HepG2 (cell line): ENCODE results near the gene PLCG1. TPM values are rescaled to one million over a fixed set of nuclear protein-coding genes. Genes with fewer than 3 reads are reported as not detected.

Source experiments
- ATAC-seq: fragments of 200-7000 bp; cut with Tn5 transposase; 3 replicates; pipeline ENCODE4 v1.9.1; 2020; ENCODE audit warnings: mild to moderate bottlenecking, moderate library complexity
- BruUV-seq: library from RNA; stranded (reverse); fragments of 400-500 nt; replicated peaks from 2 replicates; lab custom pipeline; 2021; lab: Mats Ljungman, UMichigan
- CTCF ChIA-PET: fragments of 300-600 bp; formaldehyde crosslinking; extraction: SDS; loops from one replicate; lab custom pipeline; 2021; ENCODE audit warnings: low total read pairs, inconsistent platforms, low intra/inter-chr PET ratio; lab: Yijun Ruan, JAX
- POLR2A ChIA-PET: fragments of 350-600 bp; sonication (Branson Sonifier 250); formaldehyde crosslinking; loops from one replicate; lab custom pipeline; 2020; ENCODE audit warnings: antibody characterized with exemption, inconsistent platforms; lab: Yijun Ruan, JAX
- DNase-seq: peaks from one replicate; pipeline ENCODE4 v3.0.0-alpha.2; 2015; ENCODE audit warnings: low spot score
- FAIRE-seq: peaks from 3 replicates; lab custom pipeline; 2011; peaks lifted over from hg19 to GRCh38; lab: Jason Lieb, UNC
- H2AFZ ChIP-seq: one replicate; pipeline ENCODE4 v1.6.1; 2011; ENCODE audit warnings: low read length, inconsistent platforms
- H3K27ac ChIP-seq: fragments of 300-600 bp; 3 replicates; pipeline ENCODE4 v1.8.0; 2011; ENCODE audit warnings: mixed run types, mild to moderate bottlenecking, mixed read lengths, low read length, inconsistent platforms; ENCODE audit not compliant: insufficient read depth; ENCODE audit errors: extremely low read length
- H3K27me3 ChIP-seq, 2 experiments: fragments of 200-600 bp in 1 of 2; 2 replicates in 1 of 2; 3 replicates in 1 of 2; pipeline versions ENCODE4 v1.6.0 to v1.8.0; 2011; ENCODE audit warnings: low read length in 2 of 2, mild to moderate bottlenecking in 2 of 2, moderate library complexity in 2 of 2, inconsistent platforms in 1 of 2; ENCODE audit not compliant: insufficient read depth in 2 of 2, control insufficient read depth in 1 of 2
- H3K36me3 ChIP-seq, 2 experiments: fragments of 200-600 bp in 1 of 2; replicated peaks in 1 of 2; 2 replicates in 1 of 2; 3 replicates in 1 of 2; pipeline versions ENCODE4 v1.5.1 to v1.8.0; 2011; ENCODE audit warnings: low read length in 2 of 2, inconsistent platforms in 1 of 2; ENCODE audit not compliant: insufficient read depth in 2 of 2, control insufficient read depth in 1 of 2
- H3K4me1 ChIP-seq: 2 replicates; pipeline ENCODE4 v1.5.1; 2012; ENCODE audit warnings: low read length, inconsistent platforms; ENCODE audit not compliant: insufficient read depth
- H3K4me2 ChIP-seq: 2 replicates; pipeline ENCODE4 v1.6.0; 2011; ENCODE audit warnings: low read depth, low read length, inconsistent platforms
- H3K4me3 ChIP-seq, 3 experiments: fragments of 200-600 bp in 1 of 3; sonication (generic), shearing (Covaris generic) in 1 of 3; replicated peaks in 1 of 3; 2 replicates each; pipeline ENCODE4 v1.5.1; 2011 to 2016; ENCODE audit warnings: low read length in 3 of 3, inconsistent platforms in 2 of 3, low read depth in 2 of 3, mild to moderate bottlenecking in 2 of 3, control low read depth in 1 of 3, mixed read lengths in 1 of 3; ENCODE audit not compliant: insufficient read depth in 1 of 3
- H3K79me2 ChIP-seq: one replicate; pipeline ENCODE4 v1.6.1; 2011; ENCODE audit warnings: low read length, inconsistent platforms; ENCODE audit not compliant: insufficient read depth
- H3K9ac ChIP-seq: 2 replicates; pipeline ENCODE4 v1.6.0; 2011; ENCODE audit warnings: mild to moderate bottlenecking, low read depth, low read length, inconsistent platforms; ENCODE audit not compliant: insufficient read depth
- H3K9me3 ChIP-seq: 2 replicates; pipeline ENCODE4 v1.5.1; 2012; ENCODE audit warnings: mild to moderate bottlenecking, low read length
- H4K20me1 ChIP-seq: 2 replicates; pipeline ENCODE4 v1.6.0; 2011; ENCODE audit warnings: inconsistent platforms, mild to moderate bottlenecking, low read length, moderate library complexity; ENCODE audit not compliant: insufficient read depth
- AKAP8 ChIP-seq: sonication (generic); formaldehyde crosslinking; IDR thresholded peaks from 2 replicates; pipeline ENCODE4 v1.5.1; 2020; ENCODE audit warnings: mild to moderate bottlenecking, missing genetic modification reagents
- GRHL1 ChIP-seq: sonication (generic); formaldehyde crosslinking; conservative IDR thresholded peaks from 2 replicates; pipeline ENCODE4 v1.8.0; 2022; ENCODE audit warnings: missing genetic modification reagents
- GZF1 ChIP-seq: sonication (generic); formaldehyde crosslinking; IDR thresholded peaks from 2 replicates; pipeline ENCODE4 v1.5.1; 2020; ENCODE audit warnings: mild to moderate bottlenecking, missing genetic modification reagents
- NFYC ChIP-seq: IDR thresholded peaks from 2 replicates; pipeline ENCODE4 v1.6.1; 2016; ENCODE audit warnings: missing genetic modification reagents, missing compliant biosample characterization
- SMYD3 ChIP-seq: sonication (generic); formaldehyde crosslinking; IDR thresholded peaks from 2 replicates; pipeline ENCODE4 v1.8.1; 2023; ENCODE audit warnings: mild to moderate bottlenecking, missing genetic modification reagents
- ZNF124 ChIP-seq: sonication (generic); formaldehyde crosslinking; IDR thresholded peaks from 2 replicates; pipeline ENCODE4 v1.4.0; 2020; ENCODE audit warnings: missing genetic modification reagents
- ZNF17 ChIP-seq: sonication (generic); formaldehyde crosslinking; IDR thresholded peaks from 2 replicates; pipeline ENCODE4 v1.5.0; 2020; ENCODE audit warnings: mild to moderate bottlenecking, missing genetic modification reagents
- ZNF773 ChIP-seq: sonication (generic); formaldehyde crosslinking; IDR thresholded peaks from 2 replicates; pipeline ENCODE4 v1.4.0; 2020; ENCODE audit warnings: missing genetic modification reagents, borderline replicate concordance
- ZSCAN25 ChIP-seq: sonication (generic); formaldehyde crosslinking; IDR thresholded peaks from 2 replicates; pipeline ENCODE4 v1.8.0; 2022; ENCODE audit warnings: mild to moderate bottlenecking, missing genetic modification reagents
- WGBS: methylation state at CpG from one replicate; pipeline ENCODE4 v1.1.6; 2017; ENCODE audit warnings: low lambda C conversion rate; 5-methylcytosine and 5-hydroxymethylcytosine counted together
- in situ Hi-C: cut with HindIII; loops from 2 replicates; pipeline ENCODE4 v1.10.0; 2017; ENCODE audit warnings: low pct_unique_long_range_greater_than_20kb; ENCODE audit not compliant: extremely low pct_ligation_motif_present
- intact Hi-C: fragments of 100-400 bp; cut with micrococcal nuclease; formaldehyde crosslinking; loops from one replicate; pipeline ENCODE4 v1.10.0; 2022; ENCODE audit not compliant: unreplicated experiment
- polyA plus RNA-seq, 8 experiments: library from polyadenylated mRNA; depleted of rRNA in 3 of 8; stranded (reverse) in 7 of 8; unstranded in 1 of 8; fragments of >200 nt; fragmentation: Illumina TruSeq in 4 of 8; extraction: Trizol in 4 of 8; gene quantifications; 2 replicates each; pipeline versions ENCODE4 v1.2.1 to v1.2.3, GENCODE V29; 2011 to 2016; ENCODE audit warnings: low read depth in 4 of 8, missing spikeins in 1 of 8, mixed read lengths in 1 of 8; ENCODE audit not compliant: insufficient read depth in 1 of 8
- total RNA-seq, 5 experiments: library from RNA; depleted of rRNA; stranded (reverse); fragments of >200 nt; fragmentation: Illumina TruSeq; extraction: Trizol; gene quantifications; 2 replicates each; pipeline ENCODE4 v1.2.3, GENCODE V29; 2016; ENCODE audit warnings: low read depth in 1 of 5
- TF ChIP-seq, protein P1 (sequence below): sonication (generic); formaldehyde crosslinking; IDR thresholded peaks from 2 replicates; pipeline ENCODE4 v1.5.0; 2020; ENCODE audit warnings: mild to moderate bottlenecking, low read depth, missing genetic modification reagents, borderline replicate concordance
- TF ChIP-seq, protein P2 (sequence below): IDR thresholded peaks from 2 replicates; pipeline ENCODE4 v1.6.1; 2012; ENCODE audit warnings: low read length, improper control_type of control experiment

Gene PLCG1
- total and polyA plus RNA-seq, 2 of the 13 experiments (the other 11 are each of a cell fraction or from before 2014, with no cell fraction given) = 85.3 to 158 TPM

DNA sequence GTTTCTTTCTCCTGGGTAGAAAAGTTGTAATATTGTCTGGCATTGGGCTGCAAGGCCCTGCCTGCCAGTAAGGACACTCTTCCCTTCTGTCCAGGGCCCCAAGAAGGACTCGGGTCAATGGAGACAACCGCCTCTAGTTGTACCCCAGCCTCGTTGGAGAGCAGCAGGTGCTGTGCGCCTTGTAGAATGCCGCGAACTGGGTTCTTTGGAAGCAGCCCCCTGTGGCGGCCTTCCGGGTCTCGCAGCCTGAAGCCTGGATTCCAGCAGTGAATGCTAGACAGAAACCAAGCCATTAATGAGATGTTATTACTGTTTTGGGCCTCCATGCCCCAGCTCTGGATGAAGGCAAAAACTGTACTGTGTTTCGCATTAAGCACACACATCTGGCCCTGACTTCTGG is 37.0 kb downstream of the PLCG1 start:
- H3K79me2 ChIP-seq = no peaks in the 10 kb centered on the region
- no peak overlapping the region for H3K9ac ChIP-seq
- ATAC-seq = no peak
- DNase-seq = no peak
- H3K27me3 ChIP-seq = no peaks in the 10 kb centered on the region
- in situ Hi-C loops (loop anchor here (5.0 kb wide), 1 partner anchor 168 kb away; the partner anchor contains the start of gene LPIN3), intact Hi-C loops (no loop called here)
- WGBS = over 99% methylated on average over 10 of the region's 10 CpGs
- H3K9me3 ChIP-seq = no peaks in the 10 kb centered on the region
- no peak overlapping the region for H3K4me2 ChIP-seq
- CTCF ChIA-PET = interaction anchor here (2.0 to 3.4 kb wide), 2 partner anchors 39 to 165 kb away, joined by 13 to 76 read pairs; partner anchors contain the start of gene LPIN3
- no peaks in the 10 kb centered on the region for H3K4me1 ChIP-seq
- no peak overlapping the region for H3K4me3 ChIP-seq
- TF ChIP-seq, protein P1, sequence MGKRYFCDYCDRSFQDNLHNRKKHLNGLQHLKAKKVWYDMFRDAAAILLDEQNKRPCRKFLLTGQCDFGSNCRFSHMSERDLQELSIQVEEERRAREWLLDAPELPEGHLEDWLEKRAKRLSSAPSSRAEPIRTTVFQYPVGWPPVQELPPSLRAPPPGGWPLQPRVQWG (CRISPR knock-in tag) = no peak
- TF ChIP-seq ZNF773 (CRISPR knock-in tag) (no peak), NFYC (CRISPR knock-in tag) (no peak), GZF1 (CRISPR knock-in tag) (no peak), ZSCAN25 (CRISPR knock-in tag) (no peak), SMYD3 (CRISPR knock-in tag) (no peak), ZNF17 (CRISPR knock-in tag) (no peak), AKAP8 (CRISPR knock-in tag) (no peak), GRHL1 (no peak), ZNF124 (CRISPR knock-in tag) (no peak)
- TF ChIP-seq, protein P2, sequence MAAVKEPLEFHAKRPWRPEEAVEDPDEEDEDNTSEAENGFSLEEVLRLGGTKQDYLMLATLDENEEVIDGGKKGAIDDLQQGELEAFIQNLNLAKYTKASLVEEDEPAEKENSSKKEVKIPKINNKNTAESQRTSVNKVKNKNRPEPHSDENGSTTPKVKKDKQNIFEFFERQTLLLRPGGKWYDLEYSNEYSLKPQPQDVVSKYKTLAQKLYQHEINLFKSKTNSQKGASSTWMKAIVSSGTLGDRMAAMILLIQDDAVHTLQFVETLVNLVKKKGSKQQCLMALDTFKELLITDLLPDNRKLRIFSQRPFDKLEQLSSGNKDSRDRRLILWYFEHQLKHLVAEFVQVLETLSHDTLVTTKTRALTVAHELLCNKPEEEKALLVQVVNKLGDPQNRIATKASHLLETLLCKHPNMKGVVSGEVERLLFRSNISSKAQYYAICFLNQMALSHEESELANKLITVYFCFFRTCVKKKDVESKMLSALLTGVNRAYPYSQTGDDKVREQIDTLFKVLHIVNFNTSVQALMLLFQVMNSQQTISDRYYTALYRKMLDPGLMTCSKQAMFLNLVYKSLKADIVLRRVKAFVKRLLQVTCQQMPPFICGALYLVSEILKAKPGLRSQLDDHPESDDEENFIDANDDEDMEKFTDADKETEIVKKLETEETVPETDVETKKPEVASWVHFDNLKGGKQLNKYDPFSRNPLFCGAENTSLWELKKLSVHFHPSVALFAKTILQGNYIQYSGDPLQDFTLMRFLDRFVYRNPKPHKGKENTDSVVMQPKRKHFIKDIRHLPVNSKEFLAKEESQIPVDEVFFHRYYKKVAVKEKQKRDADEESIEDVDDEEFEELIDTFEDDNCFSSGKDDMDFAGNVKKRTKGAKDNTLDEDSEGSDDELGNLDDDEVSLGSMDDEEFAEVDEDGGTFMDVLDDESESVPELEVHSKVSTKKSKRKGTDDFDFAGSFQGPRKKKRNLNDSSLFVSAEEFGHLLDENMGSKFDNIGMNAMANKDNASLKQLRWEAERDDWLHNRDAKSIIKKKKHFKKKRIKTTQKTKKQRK = no peak
- H3K27ac ChIP-seq = no peak overlapping the region
- no peak for FAIRE-seq
- no TSS peak for BruUV-seq
- peaks cover 43 to 68% of the 10 kb centered on the region in 2 experiments for H3K36me3 ChIP-seq
- H4K20me1 ChIP-seq = peaks cover 10% of the 10 kb centered on the region; the same call in 1 of the 2 replicates
- POLR2A ChIA-PET = no interaction called here
- no peak overlapping the region for H2AFZ ChIP-seq
